IPS-18c (cell line): ENCODE results near the gene HS2ST1.
A peak's percentile ranks its signal among the peaks of the same experiment; 100 is the strongest.

ENCODE experiments used
- H3K4me3 ChIP-seq: 2 replicates; pipeline ENCODE4 v1.7.0; 2013; ENCODE audit warnings: low read depth, mild to moderate bottlenecking, low read length, moderate library complexity; ENCODE audit not compliant: insufficient read depth
- H3K9me3 ChIP-seq: one replicate; pipeline ENCODE4 v1.6.1; 2013; ENCODE audit warnings: mild to moderate bottlenecking, low read length, moderate library complexity; ENCODE audit not compliant: control insufficient read depth, insufficient read depth

The HS2ST1 gene

DNA sequence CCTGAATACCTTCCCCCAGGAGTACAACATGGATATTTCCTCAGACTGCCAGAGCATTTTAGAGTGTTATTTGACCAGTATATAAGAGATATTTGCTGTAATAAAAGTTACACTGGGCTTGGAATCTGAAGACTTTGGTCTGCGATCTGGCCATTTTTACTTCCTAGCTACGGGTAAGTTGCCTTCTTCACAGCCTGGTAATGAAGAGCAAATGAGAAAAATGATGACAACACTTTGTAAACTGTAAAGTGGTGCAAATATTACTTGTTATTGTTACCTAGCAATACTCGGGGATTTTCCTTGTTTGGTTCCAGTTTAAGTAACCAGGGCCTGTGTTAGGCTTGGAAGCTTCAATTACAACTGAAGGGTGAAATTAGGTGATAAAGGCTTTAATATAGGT lies 233.4 kb downstream of the HS2ST1 start:
- Histone ChIP-seq H3K4me3 (no peak overlapping the region), H3K9me3 (no peaks in the 10 kb centered on the region)

DNA sequence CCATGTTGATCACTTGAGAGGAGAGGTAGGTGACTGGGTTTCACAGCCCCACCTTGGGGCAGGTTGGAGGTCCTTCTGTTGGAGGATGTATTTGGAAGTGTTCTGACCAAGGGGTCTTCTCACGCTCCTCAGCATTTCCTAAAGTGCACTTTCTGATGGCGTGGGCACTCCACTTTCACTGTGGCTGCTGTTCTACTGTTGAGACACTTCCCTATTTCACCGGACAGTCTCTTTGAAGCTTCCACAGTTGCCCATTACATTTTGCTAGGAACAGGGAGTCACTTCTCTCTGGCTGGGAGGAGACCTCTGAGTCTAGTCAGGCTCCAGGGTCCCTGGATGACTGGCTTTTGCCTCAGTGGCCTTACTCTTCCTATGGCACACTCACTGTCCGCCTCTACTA lies 234.2 kb downstream of the HS2ST1 start:
- Histone ChIP-seq H3K9me3 (no peaks in the 10 kb centered on the region), H3K4me3 (no peak overlapping the region)

DNA sequence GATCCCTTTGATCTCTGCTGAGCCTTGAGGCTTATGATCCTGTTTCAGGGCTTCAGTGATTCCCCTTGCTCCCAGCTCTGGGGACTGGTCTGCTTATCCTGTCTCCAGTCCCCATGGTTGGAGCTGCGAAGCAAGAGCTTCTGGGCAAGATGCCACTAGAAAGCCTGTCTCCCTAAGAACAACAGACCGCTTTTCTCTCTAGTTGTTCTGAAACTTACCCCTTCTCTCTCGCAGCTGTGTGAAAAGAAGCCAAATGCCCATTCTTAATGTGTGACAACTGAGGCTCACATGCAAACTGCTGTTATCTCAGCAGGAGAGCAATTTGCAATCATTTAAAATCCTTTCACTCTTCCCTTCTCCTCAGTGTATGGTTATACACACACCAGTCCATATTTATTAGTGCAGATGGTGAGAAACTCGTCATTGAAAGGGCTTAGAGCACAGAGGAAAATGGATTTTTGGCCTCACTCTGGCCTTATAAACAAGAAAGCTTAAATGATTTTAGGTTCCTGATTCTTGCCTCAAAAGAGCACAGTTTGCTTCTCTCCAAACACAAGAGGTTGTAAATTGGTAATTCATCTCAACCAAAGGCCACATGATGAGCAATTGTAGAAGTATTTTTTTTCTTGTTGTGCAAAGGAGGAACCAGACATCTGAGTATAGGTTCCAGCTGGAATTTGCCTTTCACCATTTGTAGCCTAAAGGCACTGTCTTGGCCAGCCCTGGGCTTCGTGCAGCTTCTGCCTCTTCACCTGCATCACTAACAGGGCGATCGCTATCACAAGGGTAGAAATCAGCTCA lies 235.0 kb downstream of the HS2ST1 start:
- no peaks in the 10 kb centered on the region for H3K9me3 ChIP-seq

DNA sequence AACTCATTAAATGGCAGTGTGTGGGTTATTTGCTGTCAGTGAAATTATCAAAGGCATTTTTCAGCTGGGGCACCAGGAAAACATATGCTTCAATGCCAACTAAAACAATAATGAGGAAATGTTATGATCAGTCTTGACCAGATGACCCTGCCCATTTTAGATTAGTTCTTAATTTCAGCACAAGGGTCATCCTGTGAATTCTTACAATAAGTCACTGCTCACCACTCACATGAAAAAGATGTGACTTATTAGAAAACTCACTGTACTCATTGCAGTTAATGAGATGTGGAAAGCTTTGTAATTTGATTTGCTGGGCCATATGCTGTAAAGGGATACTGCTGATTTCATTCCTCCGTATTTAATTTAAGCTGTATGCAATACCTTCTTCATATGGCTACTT lies 235.7 kb downstream of the HS2ST1 start:
- no peak overlapping the region for H3K4me3 ChIP-seq

More for the DNA sequence above, 235.0 kb downstream of the HS2ST1 start:
- no peak overlapping the region for H3K4me3 ChIP-seq

DNA sequence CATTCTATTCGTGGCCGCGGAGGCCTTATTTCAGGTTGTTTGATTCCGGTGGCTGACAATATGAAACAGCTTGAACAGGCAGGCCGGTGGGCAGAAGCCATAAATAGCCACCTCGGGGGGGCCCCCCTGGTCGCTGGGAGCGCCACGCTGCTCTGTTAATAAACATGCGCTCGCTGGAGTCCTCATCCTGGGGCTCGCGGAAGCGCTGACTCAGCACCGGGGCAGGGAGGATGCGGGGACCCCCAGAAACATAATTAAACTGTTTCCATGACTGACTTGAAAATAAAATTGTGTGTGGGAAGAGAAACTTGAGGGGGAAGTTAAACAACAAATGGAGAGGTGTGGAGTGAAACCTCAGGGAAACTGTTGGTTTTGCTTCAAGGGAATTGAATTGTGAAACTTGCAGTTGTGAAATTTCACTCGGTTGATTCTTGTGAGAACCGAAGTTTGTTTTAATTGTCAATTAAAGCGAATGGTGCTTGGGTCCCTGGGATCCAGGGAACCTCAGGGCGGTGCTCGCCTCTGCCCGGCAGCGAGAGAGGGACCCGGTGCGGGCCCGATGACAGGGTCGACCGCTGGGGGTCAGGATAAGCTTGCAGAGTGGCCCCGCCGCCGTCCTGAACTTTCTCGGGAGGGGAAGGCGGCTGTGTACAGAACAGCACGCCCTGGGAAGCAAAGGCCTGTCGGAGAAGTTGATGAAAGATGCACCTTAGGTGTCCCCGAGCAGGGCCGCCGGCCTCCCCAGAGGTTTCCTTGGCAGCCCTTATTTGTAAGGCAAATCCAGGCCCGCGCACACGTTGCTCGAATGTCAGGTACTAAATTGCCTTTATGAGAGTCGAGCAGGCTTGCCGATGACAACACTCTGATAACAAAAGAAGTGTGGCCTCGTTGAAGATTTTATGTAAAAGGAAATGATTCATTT lies 237.3 kb downstream of the HS2ST1 start:
- H3K4me3 ChIP-seq, result peak overlapping the region; percentile 34; the same call in 1 of the 2 replicates
- H3K9me3 ChIP-seq, result no peaks in the 10 kb centered on the region

More for the DNA sequence above, 235.7 kb downstream of the HS2ST1 start:
- no peaks in the 10 kb centered on the region for H3K9me3 ChIP-seq

DNA sequence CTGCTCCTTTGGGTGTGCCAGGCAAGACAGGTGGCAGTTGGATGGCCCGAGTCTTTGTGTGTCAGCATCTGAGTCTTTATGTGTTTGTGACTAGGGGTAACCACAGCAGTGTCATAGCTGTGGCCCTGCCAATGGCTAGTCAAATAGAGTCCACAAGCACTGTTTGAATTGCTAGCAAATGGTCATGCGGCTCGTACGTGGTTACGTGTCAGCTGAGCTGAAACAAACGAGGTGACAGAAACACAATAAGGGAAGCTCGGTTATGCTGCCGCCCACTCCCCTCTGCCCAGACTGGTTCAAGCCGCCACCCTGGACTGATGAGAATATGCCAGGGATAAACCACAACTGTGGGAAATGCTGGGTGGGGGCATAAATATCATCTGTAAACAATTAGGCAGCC lies 239.9 kb downstream of the HS2ST1 start:
- no peak overlapping the region for H3K4me3 ChIP-seq
- H3K9me3 ChIP-seq, result no peaks in the 10 kb centered on the region

DNA sequence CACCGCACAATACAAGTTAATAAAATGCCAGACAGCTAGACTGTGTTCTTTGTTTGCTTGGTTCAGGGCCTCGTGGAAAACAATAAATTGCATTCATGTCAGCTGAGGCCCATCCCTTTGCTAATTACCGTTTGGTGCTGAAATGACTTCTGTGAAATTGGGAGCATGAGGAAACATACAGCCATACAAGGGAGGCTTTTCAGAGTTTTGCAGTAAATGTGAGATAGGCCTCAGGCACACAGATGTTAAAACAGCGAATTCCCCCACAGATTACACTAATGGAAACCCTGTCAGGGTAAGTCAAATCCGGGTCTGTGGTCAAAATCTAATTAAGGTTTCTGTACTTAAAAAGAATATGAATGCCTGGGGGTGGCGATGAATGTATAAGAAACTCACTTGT lies 240.7 kb downstream of the HS2ST1 start:
- Histone ChIP-seq H3K4me3 (no peak overlapping the region), H3K9me3 (no peaks in the 10 kb centered on the region)

DNA sequence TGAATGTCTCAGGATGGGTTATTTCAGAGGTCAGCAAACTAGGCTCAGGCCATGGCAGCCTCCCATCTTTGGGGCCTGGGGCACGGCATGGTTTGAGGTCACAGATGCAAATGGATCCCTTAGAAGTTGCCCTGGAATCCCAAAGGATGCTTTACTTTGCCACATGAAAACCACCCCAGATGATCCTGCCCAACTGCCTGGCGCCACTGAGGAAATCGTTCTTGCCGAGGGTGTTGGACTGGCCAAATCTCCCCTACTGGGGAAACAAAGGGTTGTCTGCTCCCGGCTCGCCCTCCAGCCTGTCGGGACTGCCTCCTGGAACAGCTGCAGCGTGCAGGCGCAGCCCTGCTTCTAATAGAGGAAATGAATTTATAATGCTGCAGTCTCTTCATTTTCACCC lies 241.2 kb downstream of the HS2ST1 start:
- no peaks in the 10 kb centered on the region for H3K9me3 ChIP-seq
- no peak overlapping the region for H3K4me3 ChIP-seq

DNA sequence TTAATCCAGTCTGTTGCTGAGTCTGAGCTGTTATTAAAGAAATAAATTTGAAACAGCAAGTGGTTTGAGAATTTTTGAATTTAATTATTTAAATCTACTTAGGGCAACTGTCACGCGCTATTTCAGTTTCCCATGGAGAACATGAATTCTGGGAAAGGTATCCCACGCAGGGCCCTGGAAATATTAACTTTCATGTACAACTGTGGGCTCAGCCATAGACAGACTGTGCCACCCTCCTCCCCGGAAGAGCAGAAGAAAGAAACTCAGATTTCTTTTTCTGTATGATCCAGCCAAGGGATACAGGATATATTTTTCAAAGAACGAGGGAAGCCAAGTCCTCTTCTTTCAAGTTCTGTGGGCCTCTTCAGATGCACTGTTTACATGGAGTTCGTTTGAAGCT lies 241.7 kb downstream of the HS2ST1 start:
- no peaks in the 10 kb centered on the region for H3K9me3 ChIP-seq
- no peak overlapping the region for H3K4me3 ChIP-seq

DNA sequence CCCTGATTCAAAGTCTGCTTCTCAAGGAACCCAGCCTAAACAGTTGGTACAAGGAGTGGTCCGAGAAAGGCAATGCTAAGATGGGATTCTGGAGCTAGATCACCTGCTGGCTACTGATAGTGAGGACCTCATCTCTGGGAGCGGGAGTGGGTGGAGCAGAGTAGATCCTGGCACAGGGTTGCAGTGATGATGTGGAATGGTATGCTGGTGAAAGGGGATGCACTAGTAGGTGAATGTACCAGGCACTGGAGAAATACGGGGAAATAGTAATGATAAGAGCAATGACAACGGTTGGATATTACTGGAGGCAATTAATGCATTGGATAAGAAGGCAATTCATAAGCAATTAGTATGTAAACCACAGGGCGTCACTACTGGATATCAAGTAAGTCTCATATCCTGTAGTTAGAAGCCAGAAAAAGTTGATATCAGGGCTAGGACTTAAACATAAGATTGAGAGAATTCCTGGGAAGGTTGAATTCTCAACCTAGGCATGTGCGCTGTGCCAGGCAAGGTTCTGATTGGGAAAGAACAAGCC lies 245.0 kb downstream of the HS2ST1 start:
- no peaks in the 10 kb centered on the region for H3K9me3 ChIP-seq
- no peak overlapping the region for H3K4me3 ChIP-seq
